ENCODE measurements around the gene RNF212. TPM values are rescaled to one million over a fixed set of nuclear protein-coding genes. Genes with fewer than 3 reads are reported as not detected.
A peak's percentile ranks its signal among the peaks of the same experiment; 100 is the strongest.

Gene RNF212
- total RNA-seq, 2 donors from 2014 or later: 2.3 to 2.5 TPM

GRCh38 chr4:1075225-1075624 is 38.1 kb downstream of the RNF212 start:
- Histone ChIP-seq H3K4me3 (no peak overlapping the region), H3K9ac (ENCODE audit: low read depth in 2 of 2, low read length in 2 of 2) (no peak overlapping the region), H3K27ac (no peak overlapping the region), H3K4me1 (no peaks in the 10 kb centered on the region), H3K9me3 (no peaks in the 10 kb centered on the region), H3K36me3 (no peaks in the 10 kb centered on the region), H3K27me3 (no peaks in the 10 kb centered on the region)
- intact Hi-C loops (cut with DNase I): no loop called here
- DNase-seq: no peak
- TF ChIP-seq, protein P1, sequence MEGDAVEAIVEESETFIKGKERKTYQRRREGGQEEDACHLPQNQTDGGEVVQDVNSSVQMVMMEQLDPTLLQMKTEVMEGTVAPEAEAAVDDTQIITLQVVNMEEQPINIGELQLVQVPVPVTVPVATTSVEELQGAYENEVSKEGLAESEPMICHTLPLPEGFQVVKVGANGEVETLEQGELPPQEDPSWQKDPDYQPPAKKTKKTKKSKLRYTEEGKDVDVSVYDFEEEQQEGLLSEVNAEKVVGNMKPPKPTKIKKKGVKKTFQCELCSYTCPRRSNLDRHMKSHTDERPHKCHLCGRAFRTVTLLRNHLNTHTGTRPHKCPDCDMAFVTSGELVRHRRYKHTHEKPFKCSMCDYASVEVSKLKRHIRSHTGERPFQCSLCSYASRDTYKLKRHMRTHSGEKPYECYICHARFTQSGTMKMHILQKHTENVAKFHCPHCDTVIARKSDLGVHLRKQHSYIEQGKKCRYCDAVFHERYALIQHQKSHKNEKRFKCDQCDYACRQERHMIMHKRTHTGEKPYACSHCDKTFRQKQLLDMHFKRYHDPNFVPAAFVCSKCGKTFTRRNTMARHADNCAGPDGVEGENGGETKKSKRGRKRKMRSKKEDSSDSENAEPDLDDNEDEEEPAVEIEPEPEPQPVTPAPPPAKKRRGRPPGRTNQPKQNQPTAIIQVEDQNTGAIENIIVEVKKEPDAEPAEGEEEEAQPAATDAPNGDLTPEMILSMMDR (IDR thresholded peaks at IDR 0.05): no peak

- no peaks in the 10 kb centered on the region for H3K36me3 ChIP-seq
- no peak overlapping the region for H3K4me3 ChIP-seq
- no peak overlapping the region for H3K27ac ChIP-seq
- H3K9me3 ChIP-seq: no peaks in the 10 kb centered on the region
- no peaks in the 10 kb centered on the region for H3K27me3 ChIP-seq
- no peak for DNase-seq
- TF ChIP-seq, protein P1 (IDR thresholded peaks at IDR 0.05): no peak
- H3K4me1 ChIP-seq: no peaks in the 10 kb centered on the region
- no peak overlapping the region for H3K9ac ChIP-seq (ENCODE audit: low read depth in 2 of 2, low read length in 2 of 2)
- intact Hi-C loops (cut with DNase I): no loop called here
Observed at GRCh38 chr4:1074077-1074476, 39.3 kb downstream of the RNF212 start.

GRCh38 chr4:1072830-1073446 is 40.4 kb downstream of the RNF212 start:
- intact Hi-C loops (cut with DNase I): no loop called here

GRCh38 chr4:1069394-1069793 is 44.0 kb downstream of the RNF212 start:
- no peaks in the 10 kb centered on the region for H3K4me1 ChIP-seq
- TF ChIP-seq, protein P1 (IDR thresholded peaks at IDR 0.05): no peak
- no peaks in the 10 kb centered on the region for H3K36me3 ChIP-seq
- DNase-seq: no peak
- H3K9me3 ChIP-seq: no peaks in the 10 kb centered on the region
- no peaks in the 10 kb centered on the region for H3K27me3 ChIP-seq
- intact Hi-C loops (cut with DNase I): no loop called here
- no peak overlapping the region for H3K4me3 ChIP-seq
- H3K9ac ChIP-seq (ENCODE audit: low read depth in 2 of 2, low read length in 2 of 2): no peak overlapping the region
- no peak overlapping the region for H3K27ac ChIP-seq

More at GRCh38 chr4:1072830-1073446, 40.4 kb downstream of the RNF212 start:
- Histone ChIP-seq H3K36me3 (no peaks in the 10 kb centered on the region), H3K9me3 (no peaks in the 10 kb centered on the region), H3K4me3 (no peak overlapping the region), H3K27ac (no peak overlapping the region), H3K4me1 (no peaks in the 10 kb centered on the region), H3K27me3 (no peaks in the 10 kb centered on the region), H3K9ac (ENCODE audit: low read depth in 2 of 2, low read length in 2 of 2) (no peak overlapping the region)
- DNase-seq: peak; percentile 79
- TF ChIP-seq, protein P1 (IDR thresholded peaks at IDR 0.05): peak; percentile 75

DNA sequence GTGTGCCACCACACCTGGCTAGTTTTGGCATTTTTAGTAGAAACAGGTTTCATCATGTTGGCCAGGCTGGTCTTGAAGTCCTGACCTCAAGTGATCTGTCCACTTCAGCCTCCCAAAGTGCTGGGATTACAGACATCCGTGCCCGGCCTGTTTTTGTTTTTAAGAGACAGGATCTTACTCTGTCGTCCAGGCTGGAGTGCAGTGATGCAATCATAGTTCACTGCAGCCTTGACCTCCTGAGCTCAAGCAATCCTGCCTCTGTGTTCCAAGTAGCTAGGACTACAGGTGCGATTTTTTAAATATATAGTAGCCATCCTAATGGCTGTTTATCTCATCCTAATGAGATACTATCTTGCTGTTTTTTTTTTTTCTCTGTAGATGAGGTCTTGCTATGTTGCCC is 47.6 kb downstream of the RNF212 start:
- Histone ChIP-seq H3K27me3 (no peaks in the 10 kb centered on the region), H3K4me3 (no peak overlapping the region), H3K27ac (no peak overlapping the region), H3K9me3 (no peaks in the 10 kb centered on the region), H3K36me3 (no peaks in the 10 kb centered on the region), H3K4me1 (no peaks in the 10 kb centered on the region), H3K9ac (ENCODE audit: low read depth in 2 of 2, low read length in 2 of 2) (no peak overlapping the region)
- no peak for DNase-seq
- intact Hi-C loops (cut with DNase I): no loop called here
- TF ChIP-seq, protein P1 (IDR thresholded peaks at IDR 0.05): no peak
